ENCODE results near the gene UBC. TPM values are rescaled to one million over a fixed set of nuclear protein-coding genes. Genes with fewer than 3 reads are reported as not detected.

The UBC gene
- total RNA-seq (2,012 TPM), polyA plus RNA-seq (1,000 to 10,000 TPM; 1,179 to 1,557 (median 1,450) TPM)

GRCh38 chr12:124914392-124915238 is at the start of gene UBC:
TSS of gene UBC (minus strand) at chr12:124914650. CDS start at chr12:124913771, 879 bp downstream.
- Histone ChIP-seq H3K27ac (ENCODE audit: insufficient read depth, low read length, poor library complexity, severe bottlenecking) (peak within 1 kb of the TSS; percentile 99), H3K4me3 (ENCODE audit: low read depth, low read length) (peak within 1 kb of the TSS; percentile 99), H3K36me3 (ENCODE audit: control insufficient read depth, insufficient read depth, low read length) (peaks cover 23% of the 10 kb centered on the region), H3K4me1 (ENCODE audit: control insufficient read depth, insufficient read depth, low read length, poor library complexity, severe bottlenecking) (peaks cover 66% of the 10 kb centered on the region), H3K9me3 (ENCODE audit: control insufficient read depth in 2 of 2, low read length in 2 of 2) (no peaks in the 10 kb centered on the region), H3K27me3 (ENCODE audit: control insufficient read depth, insufficient read depth, low read length) (no peaks in the 10 kb centered on the region)
- Mint-ChIP-seq H3K27me3 (peaks cover 24% of the 10 kb centered on the region), H3K9me3 (peaks cover 0 to 9% (median 0%) of the 10 kb centered on the region in 7 donors), H3K4me1 (peaks cover 27 to 91% (median 62%) of the 10 kb centered on the region in 4 donors), H3K4me3 (peak within 1 kb of the TSS; percentile 99 to 100 (median 100)), H3K36me3 (peaks cover 31% of the 10 kb centered on the region), H3K27ac (peak within 1 kb of the TSS; percentile 100)
- peak; percentile 82 to 95 (median 94) for DNase-seq
- peak; percentile 36 to 44 for ATAC-seq (ENCODE audit: low read depth in 2 of 2)

- no peaks in the 10 kb centered on the region for H3K27me3 Mint-ChIP-seq
- H3K9me3 ChIP-seq (ENCODE audit: control insufficient read depth in 2 of 2, low read length in 2 of 2): no peaks in the 10 kb centered on the region
- H3K4me1 Mint-ChIP-seq: peaks cover 0 to 3% (median 2%) of the 10 kb centered on the region in 4 donors
- H3K27me3 ChIP-seq (ENCODE audit: control insufficient read depth, insufficient read depth, low read length): no peaks in the 10 kb centered on the region
- ATAC-seq (ENCODE audit: low read depth in 2 of 2): no peak
- H3K27ac Mint-ChIP-seq: no peak overlapping the region
- no peaks in the 10 kb centered on the region for H3K9me3 Mint-ChIP-seq
- H3K36me3 Mint-ChIP-seq: peaks cover 22% of the 10 kb centered on the region
- peaks cover 53% of the 10 kb centered on the region for H3K36me3 ChIP-seq (ENCODE audit: control insufficient read depth, insufficient read depth, low read length)
- no peak overlapping the region for H3K4me3 Mint-ChIP-seq
- DNase-seq: no peak
- H3K27ac ChIP-seq (ENCODE audit: insufficient read depth, low read length, poor library complexity, severe bottlenecking): no peak overlapping the region
- H3K4me3 ChIP-seq (ENCODE audit: low read depth, low read length): no peak overlapping the region
- no peaks in the 10 kb centered on the region for H3K4me1 ChIP-seq (ENCODE audit: control insufficient read depth, insufficient read depth, low read length, poor library complexity, severe bottlenecking)
Observed at GRCh38 chr12:124963211-124963610, 48.8 kb upstream of the UBC start.

- Histone ChIP-seq H3K9me3 (ENCODE audit: control insufficient read depth in 2 of 2, low read length in 2 of 2) (no peaks in the 10 kb centered on the region), H3K4me3 (ENCODE audit: low read depth, low read length) (no peak overlapping the region), H3K27me3 (ENCODE audit: control insufficient read depth, insufficient read depth, low read length) (no peaks in the 10 kb centered on the region), H3K36me3 (ENCODE audit: control insufficient read depth, insufficient read depth, low read length) (peaks cover 56% of the 10 kb centered on the region), H3K4me1 (ENCODE audit: control insufficient read depth, insufficient read depth, low read length, poor library complexity, severe bottlenecking) (no peaks in the 10 kb centered on the region), H3K27ac (ENCODE audit: insufficient read depth, low read length, poor library complexity, severe bottlenecking) (no peak overlapping the region)
- H3K4me1 Mint-ChIP-seq: peaks cover 0 to 3% (median 2%) of the 10 kb centered on the region in 4 donors
- peak overlapping the region in 1 of 3 donors; percentile 69 for H3K27ac Mint-ChIP-seq
- DNase-seq (no peak), ATAC-seq (ENCODE audit: low read depth in 2 of 2) (no peak)
- H3K9me3 Mint-ChIP-seq: no peaks in the 10 kb centered on the region
- no peaks in the 10 kb centered on the region for H3K27me3 Mint-ChIP-seq
- H3K4me3 Mint-ChIP-seq: no peak overlapping the region
- H3K36me3 Mint-ChIP-seq: peaks cover 19% of the 10 kb centered on the region
Observed at GRCh38 chr12:124961055-124961454, 46.6 kb upstream of the UBC start.

GRCh38 chr12:124956571-124956970 is 42.1 kb upstream of the UBC start:
- H3K27me3 ChIP-seq (ENCODE audit: control insufficient read depth, insufficient read depth, low read length): no peaks in the 10 kb centered on the region
- H3K9me3 Mint-ChIP-seq: no peaks in the 10 kb centered on the region
- no peak for ATAC-seq (ENCODE audit: low read depth in 2 of 2)
- no peaks in the 10 kb centered on the region for H3K9me3 ChIP-seq (ENCODE audit: control insufficient read depth in 2 of 2, low read length in 2 of 2)
- no peak overlapping the region for H3K4me3 ChIP-seq (ENCODE audit: low read depth, low read length)
- DNase-seq: no peak
- H3K27me3 Mint-ChIP-seq: no peaks in the 10 kb centered on the region
- H3K4me3 Mint-ChIP-seq: no peak overlapping the region
- no peaks in the 10 kb centered on the region for H3K4me1 ChIP-seq (ENCODE audit: control insufficient read depth, insufficient read depth, low read length, poor library complexity, severe bottlenecking)
- H3K27ac Mint-ChIP-seq: no peak overlapping the region
- H3K36me3 ChIP-seq (ENCODE audit: control insufficient read depth, insufficient read depth, low read length): peaks cover 61% of the 10 kb centered on the region
- peaks cover 0 to under 1% (median 0%) of the 10 kb centered on the region in 4 donors for H3K4me1 Mint-ChIP-seq
- H3K27ac ChIP-seq (ENCODE audit: insufficient read depth, low read length, poor library complexity, severe bottlenecking): no peak overlapping the region
- H3K36me3 Mint-ChIP-seq: peaks cover 26% of the 10 kb centered on the region

- H3K27ac ChIP-seq (ENCODE audit: insufficient read depth, low read length, poor library complexity, severe bottlenecking): no peak overlapping the region
- H3K36me3 ChIP-seq (ENCODE audit: control insufficient read depth, insufficient read depth, low read length): peaks cover 63% of the 10 kb centered on the region
- Mint-ChIP-seq H3K4me1 (no peaks in the 10 kb centered on the region), H3K36me3 (peaks cover 31% of the 10 kb centered on the region), H3K4me3 (no peak overlapping the region), H3K27ac (no peak overlapping the region), H3K9me3 (no peaks in the 10 kb centered on the region), H3K27me3 (peaks cover 4% of the 10 kb centered on the region)
- DNase-seq (no peak), ATAC-seq (ENCODE audit: low read depth in 2 of 2) (no peak)
- no peaks in the 10 kb centered on the region for H3K27me3 ChIP-seq (ENCODE audit: control insufficient read depth, insufficient read depth, low read length)
- no peak overlapping the region for H3K4me3 ChIP-seq (ENCODE audit: low read depth, low read length)
- H3K4me1 ChIP-seq (ENCODE audit: control insufficient read depth, insufficient read depth, low read length, poor library complexity, severe bottlenecking): no peaks in the 10 kb centered on the region
- no peaks in the 10 kb centered on the region for H3K9me3 ChIP-seq (ENCODE audit: control insufficient read depth in 2 of 2, low read length in 2 of 2)
Observed at GRCh38 chr12:124954771-124955170, 40.3 kb upstream of the UBC start.

GRCh38 chr12:124953689-124954405 is 39.4 kb upstream of the UBC start:
- peaks cover 4% of the 10 kb centered on the region for H3K27me3 Mint-ChIP-seq
- ATAC-seq (ENCODE audit: low read depth in 2 of 2) (no peak), DNase-seq (no peak)
- H3K27ac ChIP-seq (ENCODE audit: insufficient read depth, low read length, poor library complexity, severe bottlenecking): no peak overlapping the region
- H3K9me3 Mint-ChIP-seq: no peaks in the 10 kb centered on the region
- peaks cover 67% of the 10 kb centered on the region for H3K36me3 ChIP-seq (ENCODE audit: control insufficient read depth, insufficient read depth, low read length)
- H3K4me1 ChIP-seq (ENCODE audit: control insufficient read depth, insufficient read depth, low read length, poor library complexity, severe bottlenecking): no peaks in the 10 kb centered on the region
- H3K27me3 ChIP-seq (ENCODE audit: control insufficient read depth, insufficient read depth, low read length): no peaks in the 10 kb centered on the region
- H3K4me3 ChIP-seq (ENCODE audit: low read depth, low read length): no peak overlapping the region
- peaks cover 35% of the 10 kb centered on the region for H3K36me3 Mint-ChIP-seq
- H3K27ac Mint-ChIP-seq: no peak overlapping the region
- no peaks in the 10 kb centered on the region for H3K9me3 ChIP-seq (ENCODE audit: control insufficient read depth in 2 of 2, low read length in 2 of 2)
- H3K4me1 Mint-ChIP-seq: no peaks in the 10 kb centered on the region
- H3K4me3 Mint-ChIP-seq: no peak overlapping the region

- Mint-ChIP-seq H3K27me3 (peaks cover 4% of the 10 kb centered on the region), H3K4me1 (no peaks in the 10 kb centered on the region), H3K9me3 (no peaks in the 10 kb centered on the region), H3K36me3 (peaks cover 31% of the 10 kb centered on the region), H3K4me3 (no peak overlapping the region), H3K27ac (no peak overlapping the region)
- Histone ChIP-seq H3K4me3 (ENCODE audit: low read depth, low read length) (no peak overlapping the region), H3K27ac (ENCODE audit: insufficient read depth, low read length, poor library complexity, severe bottlenecking) (no peak overlapping the region), H3K4me1 (ENCODE audit: control insufficient read depth, insufficient read depth, low read length, poor library complexity, severe bottlenecking) (no peaks in the 10 kb centered on the region), H3K27me3 (ENCODE audit: control insufficient read depth, insufficient read depth, low read length) (no peaks in the 10 kb centered on the region), H3K9me3 (ENCODE audit: control insufficient read depth in 2 of 2, low read length in 2 of 2) (no peaks in the 10 kb centered on the region), H3K36me3 (ENCODE audit: control insufficient read depth, insufficient read depth, low read length) (peaks cover 65% of the 10 kb centered on the region)
- ATAC-seq (ENCODE audit: low read depth in 2 of 2): no peak
- DNase-seq: no peak
Observed at GRCh38 chr12:124952801-124953200, 38.4 kb upstream of the UBC start.
